Gastroesophageal sphincter (tissue), 4 donors: ENCODE results near the gene ENTPD7. TPM values are rescaled to one million over a fixed set of nuclear protein-coding genes. Genes with fewer than 3 reads are reported as not detected.

Experiments
- ATAC-seq: fragments of 150-250 bp; one replicate; pipeline ENCODE4 v1.9.1; 2016; ENCODE audit warnings: mild to moderate bottlenecking, moderate library complexity
- H3K27ac ChIP-seq, 4 donors: fragments of 200-600 bp; sonication (generic) in 3 of 4; 1 replicate in 3 of 4; 2 replicates in 1 of 4; pipeline ENCODE4 v1.5.1; 2016 to 2019
- H3K27me3 ChIP-seq: fragments of 200-600 bp; sonication (generic); one replicate; pipeline ENCODE4 v1.5.1; 2019
- H3K36me3 ChIP-seq, 2 donors: fragments of 200-600 bp; sonication (generic); one replicate each; pipeline ENCODE4 v1.5.1; 2019; ENCODE audit warnings: control low read depth in 1 of 2
- H3K4me1 ChIP-seq, 3 donors: fragments of 200-600 bp; sonication (generic); 1 replicate in 2 of 3; 2 replicates in 1 of 3; pipeline ENCODE4 v1.5.1; 2016 to 2019; ENCODE audit warnings: control low read depth in 2 of 3
- H3K4me3 ChIP-seq, 2 donors: fragments of 200-600 bp; sonication (generic); one replicate each; pipeline ENCODE4 v1.5.1; 2019; ENCODE audit warnings: mild to moderate bottlenecking in 1 of 2, moderate library complexity in 1 of 2
- H3K9me3 ChIP-seq, 3 donors: fragments of 200-600 bp; sonication (generic); one replicate each; pipeline ENCODE4 v1.5.1; 2017 to 2019; ENCODE audit warnings: control low read depth in 2 of 3
- EP300 ChIP-seq: sonication (generic); formaldehyde crosslinking; IDR thresholded peaks from one replicate; pipeline ENCODE4 v1.6.1; 2017; ENCODE audit warnings: antibody characterized with exemption, mild to moderate bottlenecking
- POLR2A ChIP-seq, 2 donors: fragments of 450-650 bp; IDR thresholded peaks; one replicate each; pipeline ENCODE4 v1.6.1; 2017; ENCODE audit warnings: antibody characterized with exemption in 2 of 2, mild to moderate bottlenecking in 2 of 2, moderate library complexity in 1 of 2
- POLR2AphosphoS5 ChIP-seq: sonication (generic); formaldehyde crosslinking; IDR thresholded peaks from one replicate; pipeline ENCODE4 v1.6.1; 2017; ENCODE audit warnings: antibody characterized with exemption
- WGBS, 2 donors: methylation state at CpG; one replicate each; pipeline ENCODE4 v1.1.5; 2018; ENCODE audit warnings: low coverage in 1 of 2; 5-methylcytosine and 5-hydroxymethylcytosine counted together
- total RNA-seq, 4 donors: library from RNA; depleted of rRNA; stranded (reverse); fragments of >200 nt; gene quantifications; one replicate each; pipeline ENCODE4 v1.1.0, GENCODE V29; 2016
- TF ChIP-seq, protein P1 (sequence below), 4 experiments: fragments of 200-600 bp in 2 of 4; fragments of 450-650 bp in 2 of 4; sonication (generic) in 1 of 4; IDR thresholded peaks; one replicate each; pipeline ENCODE4 v1.5.1; 2017 to 2019; ENCODE audit warnings: antibody characterized with exemption in 4 of 4, mild to moderate bottlenecking in 2 of 4, moderate library complexity in 2 of 4

ENTPD7 gene
- total RNA-seq, 4 donors from 2014 or later, result 4.5 to 9.1 (median 5.6) TPM

DNA sequence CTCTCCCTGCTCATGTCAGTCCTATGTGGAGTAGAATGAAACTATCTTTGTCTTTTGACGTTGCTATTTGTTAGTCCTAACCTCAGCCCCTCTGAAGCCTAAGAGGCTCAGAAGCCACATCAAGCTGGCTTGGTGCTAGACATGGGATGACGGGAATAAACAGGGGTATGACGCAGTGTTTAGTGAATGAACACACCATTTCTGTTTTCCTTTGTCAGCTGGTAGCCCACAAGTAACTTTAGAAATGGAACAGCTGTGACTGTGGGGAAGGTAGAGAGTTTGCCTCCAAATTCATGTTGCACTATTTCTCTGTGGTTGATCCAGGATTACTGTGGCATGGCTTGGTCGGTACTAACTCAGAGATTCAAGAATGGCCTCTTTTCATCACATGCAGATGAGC, 41.3 kb downstream of the ENTPD7 start:
- no peak overlapping the region for H3K4me3 ChIP-seq
- TF ChIP-seq POLR2A (IDR thresholded peaks at IDR 0.05) (no peak), POLR2AphosphoS5 (no peak), EP300 (no peak)
- TF ChIP-seq, protein P1, sequence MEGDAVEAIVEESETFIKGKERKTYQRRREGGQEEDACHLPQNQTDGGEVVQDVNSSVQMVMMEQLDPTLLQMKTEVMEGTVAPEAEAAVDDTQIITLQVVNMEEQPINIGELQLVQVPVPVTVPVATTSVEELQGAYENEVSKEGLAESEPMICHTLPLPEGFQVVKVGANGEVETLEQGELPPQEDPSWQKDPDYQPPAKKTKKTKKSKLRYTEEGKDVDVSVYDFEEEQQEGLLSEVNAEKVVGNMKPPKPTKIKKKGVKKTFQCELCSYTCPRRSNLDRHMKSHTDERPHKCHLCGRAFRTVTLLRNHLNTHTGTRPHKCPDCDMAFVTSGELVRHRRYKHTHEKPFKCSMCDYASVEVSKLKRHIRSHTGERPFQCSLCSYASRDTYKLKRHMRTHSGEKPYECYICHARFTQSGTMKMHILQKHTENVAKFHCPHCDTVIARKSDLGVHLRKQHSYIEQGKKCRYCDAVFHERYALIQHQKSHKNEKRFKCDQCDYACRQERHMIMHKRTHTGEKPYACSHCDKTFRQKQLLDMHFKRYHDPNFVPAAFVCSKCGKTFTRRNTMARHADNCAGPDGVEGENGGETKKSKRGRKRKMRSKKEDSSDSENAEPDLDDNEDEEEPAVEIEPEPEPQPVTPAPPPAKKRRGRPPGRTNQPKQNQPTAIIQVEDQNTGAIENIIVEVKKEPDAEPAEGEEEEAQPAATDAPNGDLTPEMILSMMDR (IDR thresholded peaks at IDR 0.05), result no peak
- H3K27ac ChIP-seq, result no peak overlapping the region
- peaks cover 3 to 93% of the 10 kb centered on the region in 2 donors for H3K36me3 ChIP-seq
- ATAC-seq, result no peak
- H3K27me3 ChIP-seq, result no peaks in the 10 kb centered on the region
- no peaks in the 10 kb centered on the region for H3K4me1 ChIP-seq
- no peaks in the 10 kb centered on the region for H3K9me3 ChIP-seq
- 78 to 83% methylated on average over 1 to 4 of the region's 4 CpGs for WGBS, 2 donors

DNA sequence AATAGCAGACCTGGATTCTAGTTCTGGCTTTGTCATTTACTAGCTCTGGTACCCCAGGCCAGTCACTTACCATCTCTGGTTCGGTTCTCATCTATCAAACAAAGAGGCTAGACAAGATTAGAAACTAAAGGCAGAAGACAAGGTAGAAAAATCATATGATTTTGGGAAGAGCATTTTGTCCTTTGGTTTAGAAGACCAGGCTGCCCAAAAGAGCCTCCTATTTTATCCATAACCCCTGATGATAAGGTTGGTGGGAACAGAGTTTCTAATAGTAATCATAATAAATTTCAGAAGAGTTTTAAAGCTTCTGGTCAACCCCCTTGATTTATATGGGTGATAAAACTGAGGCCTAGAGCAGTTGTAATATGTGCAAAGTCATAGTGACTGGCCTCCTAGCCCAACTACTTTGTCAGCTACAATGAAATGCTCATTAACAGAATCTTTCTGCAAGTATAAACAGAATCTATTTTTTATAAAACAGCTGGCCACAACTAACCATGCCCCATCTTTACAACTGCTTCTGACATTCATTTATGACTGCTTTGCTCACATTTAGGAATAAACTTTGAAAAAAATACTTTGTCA, 49.2 kb downstream of the ENTPD7 start:
- H3K36me3 ChIP-seq, result peaks cover 0 to 39% of the 10 kb centered on the region in 2 donors
- H3K4me1 ChIP-seq, result peaks cover 0 to 31% (median 5%) of the 10 kb centered on the region in 3 donors
- TF ChIP-seq POLR2AphosphoS5 (no peak), EP300 (no peak), POLR2A (IDR thresholded peaks at IDR 0.05) (no peak)
- TF ChIP-seq, protein P1 (IDR thresholded peaks at IDR 0.05), result no peak
- no peaks in the 10 kb centered on the region for H3K27me3 ChIP-seq
- WGBS, 2 donors, result 60 to 88% methylated on average over 1 of the region's 1 CpG
- peak; percentile 46 for ATAC-seq
- H3K4me3 ChIP-seq, result no peak overlapping the region
- H3K9me3 ChIP-seq, result no peaks in the 10 kb centered on the region
- peak overlapping the region; percentile 58 to 94 (median 72) for H3K27ac ChIP-seq

DNA sequence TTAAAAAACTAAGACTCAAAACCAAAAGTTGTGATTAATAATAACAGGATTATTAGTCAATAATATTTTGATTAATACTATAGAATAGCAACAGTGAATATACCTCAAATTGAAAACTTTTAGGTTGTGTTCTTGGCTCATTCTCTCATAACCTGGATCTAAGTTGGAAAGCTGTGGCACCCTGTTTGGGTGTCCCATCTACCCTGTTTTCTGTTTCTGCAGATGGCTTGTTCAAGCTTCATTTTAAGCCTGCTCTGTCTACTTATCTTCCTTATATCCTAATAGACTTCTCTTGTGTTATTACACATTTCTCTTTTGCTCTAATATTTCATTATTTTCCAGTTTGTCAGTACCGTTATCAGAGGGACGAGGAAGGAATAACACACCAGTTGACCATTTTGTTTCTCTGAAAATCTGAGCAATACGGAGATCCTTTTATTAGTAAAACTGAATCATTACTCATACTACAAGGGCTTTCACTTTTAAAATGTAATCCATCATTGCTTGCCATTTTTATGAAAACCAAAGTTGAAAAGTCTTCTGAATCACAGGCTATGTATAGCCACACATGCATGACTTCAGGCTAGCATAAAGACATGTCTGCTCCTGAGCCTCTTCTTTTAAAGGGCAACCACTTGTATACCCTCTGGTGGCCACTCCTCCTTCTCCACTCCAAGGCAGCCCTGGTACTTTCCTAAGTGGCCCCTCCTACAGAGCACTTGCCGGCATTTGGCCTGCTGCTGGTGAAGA, 50.3 kb downstream of the ENTPD7 start:
- WGBS, 2 donors, result 19 to 36% methylated on average over 3 to 4 of the region's 4 CpGs
- Histone ChIP-seq H3K9me3 (no peaks in the 10 kb centered on the region), H3K4me3 (no peak overlapping the region), H3K27ac (peak overlapping the region; percentile 58 to 94 (median 72)), H3K27me3 (no peaks in the 10 kb centered on the region), H3K36me3 (peaks cover 0 to 39% of the 10 kb centered on the region in 2 donors), H3K4me1 (peaks cover 0 to 31% (median 5%) of the 10 kb centered on the region in 3 donors)
- TF ChIP-seq POLR2A (IDR thresholded peaks at IDR 0.05), result no peak
- TF ChIP-seq POLR2AphosphoS5, result no peak
- TF ChIP-seq, protein P1 (IDR thresholded peaks at IDR 0.05), result no peak
- no peak for TF ChIP-seq EP300
- no peak for ATAC-seq

DNA sequence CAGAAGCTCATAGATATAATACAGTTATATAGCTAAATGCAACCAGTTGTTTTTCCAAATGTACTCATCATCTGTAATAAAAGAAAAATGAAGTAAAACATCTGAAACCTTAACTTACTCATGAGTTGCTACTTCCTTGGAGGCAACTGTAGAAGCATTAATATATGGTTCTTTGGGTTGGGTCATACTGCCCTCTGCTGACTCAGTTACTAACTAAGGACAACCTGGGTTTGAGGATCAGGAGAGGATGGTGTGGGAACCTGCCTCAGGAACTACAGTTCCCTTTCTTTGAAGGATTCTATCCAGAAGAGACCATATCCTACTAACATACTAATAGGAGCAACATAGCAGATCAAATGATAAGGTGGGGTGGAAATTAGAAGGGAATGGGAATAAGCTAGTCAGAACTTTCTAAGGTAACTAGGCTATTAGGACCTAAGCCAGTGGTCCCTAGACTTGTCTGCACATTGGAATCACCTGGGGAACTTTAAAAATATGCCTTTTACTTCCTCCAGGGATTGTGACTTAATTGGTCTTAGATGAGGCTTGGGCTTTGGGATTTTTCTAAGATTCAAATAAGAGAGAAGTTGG, 51.9 kb downstream of the ENTPD7 start:
- no peaks in the 10 kb centered on the region for H3K27me3 ChIP-seq
- peaks cover 0 to 31% (median 5%) of the 10 kb centered on the region in 3 donors for H3K4me1 ChIP-seq
- H3K4me3 ChIP-seq, result no peak overlapping the region
- peak; percentile 46 for ATAC-seq
- H3K36me3 ChIP-seq, result peaks cover 0 to 48% of the 10 kb centered on the region in 2 donors
- H3K9me3 ChIP-seq, result no peaks in the 10 kb centered on the region
- TF ChIP-seq EP300, result no peak
- TF ChIP-seq, protein P1 (IDR thresholded peaks at IDR 0.05), result peak; percentile 10 to 51 (median 32)
- no peak overlapping the region for H3K27ac ChIP-seq
